ENCODE results near the gene KIF26B. TPM values are rescaled to one million over a fixed set of nuclear protein-coding genes. Genes with fewer than 3 reads are reported as not detected.
"Not testable (repeated sequence)": the region's sequence is repeated elsewhere in the genome, so short reads cannot be mapped to it uniquely, and the experiment has no call there.

KIF26B gene
- total RNA-seq, 1 donor from 2014 or later = 43.1 TPM

DNA sequence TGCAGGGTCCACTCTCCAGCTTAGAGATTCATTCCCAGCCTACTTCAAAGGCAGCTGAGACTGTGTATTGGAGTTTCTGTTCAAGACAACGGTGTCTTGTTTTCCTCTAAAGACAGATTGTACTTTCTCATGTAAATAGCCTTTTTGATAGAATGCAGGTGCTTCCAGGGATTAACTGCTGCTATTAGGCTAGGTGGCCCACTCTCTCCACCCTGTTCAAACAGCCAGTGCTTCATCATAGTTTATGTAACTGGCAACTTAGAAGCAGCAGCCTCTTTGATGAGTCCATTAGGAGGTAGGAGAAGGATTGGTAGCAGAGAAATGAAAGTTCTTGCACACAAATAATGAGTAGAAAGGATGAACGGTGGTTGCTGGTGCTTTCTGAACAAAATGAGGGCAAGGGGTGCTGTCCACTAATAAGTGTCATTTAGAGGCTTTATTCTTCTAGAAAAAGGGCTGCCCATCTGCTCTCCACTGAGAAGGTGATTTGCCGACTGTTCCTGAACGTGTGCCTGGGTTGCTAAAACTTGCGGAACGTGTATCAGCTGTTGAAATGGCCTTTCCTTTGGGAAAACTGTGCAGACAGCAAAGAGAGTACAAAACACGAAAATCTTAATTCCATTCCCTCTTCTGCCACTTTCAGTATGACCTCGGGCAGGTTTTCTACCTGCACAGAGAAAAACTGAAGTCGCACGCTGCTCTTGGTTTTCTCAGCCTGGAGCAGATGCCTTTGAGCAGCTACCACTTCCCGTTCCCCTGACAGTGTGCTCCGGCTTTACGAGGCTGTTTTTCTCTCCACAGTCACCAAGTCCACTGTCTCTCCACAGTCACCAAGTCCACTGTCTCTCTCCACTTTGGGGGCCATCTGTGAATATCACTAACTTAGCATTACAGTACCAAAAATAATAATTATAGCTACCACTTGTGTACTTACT is 228.9 kb downstream of the KIF26B start:
- DNase-seq (ENCODE audit: low spot score) = peak; percentile 34

DNA sequence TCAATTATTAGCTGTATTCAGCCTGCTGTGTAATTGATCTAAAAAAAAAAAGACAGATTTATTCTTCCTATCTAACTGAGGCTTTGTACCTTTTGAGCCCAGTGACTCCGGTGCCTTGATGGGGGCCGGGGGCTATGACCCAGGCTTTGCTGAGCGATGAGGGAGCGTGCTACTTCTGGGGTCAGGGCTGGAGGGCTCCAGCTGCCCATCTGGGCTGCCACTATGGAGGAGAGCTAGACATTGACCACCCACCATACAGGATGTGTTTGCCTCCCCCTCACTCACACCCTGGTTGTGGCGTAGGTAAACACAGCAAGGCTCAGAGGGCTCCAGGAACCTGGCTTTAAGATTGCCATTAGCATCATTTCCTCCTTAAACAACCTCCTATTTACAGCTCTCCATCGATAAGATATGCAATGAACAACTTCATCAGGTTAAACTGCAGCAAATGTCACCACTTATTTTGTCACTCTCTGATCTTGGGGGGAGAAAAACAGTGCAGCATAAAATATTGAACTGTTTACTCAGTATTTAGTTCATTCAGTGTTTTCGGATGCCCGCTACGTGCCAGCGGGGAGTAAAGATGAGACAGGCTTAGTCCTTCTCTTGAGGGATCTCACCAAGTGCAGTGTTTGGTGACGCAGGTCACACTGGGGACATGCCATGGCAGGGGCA is 231.6 kb downstream of the KIF26B start:
- DNase-seq (ENCODE audit: low spot score) = no peak

DNA sequence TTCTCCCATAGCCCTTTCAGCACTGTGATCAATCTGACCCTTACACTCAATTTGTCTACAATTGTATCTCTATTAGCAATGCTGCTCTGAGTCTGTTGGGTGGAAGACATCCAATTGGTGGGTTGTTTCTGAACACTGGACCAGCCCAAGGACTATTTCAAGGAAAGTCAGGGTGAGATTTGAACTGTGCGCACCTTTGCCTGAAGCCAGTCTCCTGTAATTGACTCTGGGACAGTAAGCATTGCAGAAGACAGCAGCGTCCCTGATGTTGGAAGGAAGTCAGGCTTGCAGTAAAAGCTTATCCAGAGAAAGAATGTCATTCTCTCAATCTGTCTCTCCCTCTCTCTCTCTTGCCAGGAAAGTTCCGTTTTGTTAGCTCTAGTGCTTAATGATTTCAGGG is 233.9 kb downstream of the KIF26B start:
- no peak for DNase-seq (ENCODE audit: low spot score)

DNA sequence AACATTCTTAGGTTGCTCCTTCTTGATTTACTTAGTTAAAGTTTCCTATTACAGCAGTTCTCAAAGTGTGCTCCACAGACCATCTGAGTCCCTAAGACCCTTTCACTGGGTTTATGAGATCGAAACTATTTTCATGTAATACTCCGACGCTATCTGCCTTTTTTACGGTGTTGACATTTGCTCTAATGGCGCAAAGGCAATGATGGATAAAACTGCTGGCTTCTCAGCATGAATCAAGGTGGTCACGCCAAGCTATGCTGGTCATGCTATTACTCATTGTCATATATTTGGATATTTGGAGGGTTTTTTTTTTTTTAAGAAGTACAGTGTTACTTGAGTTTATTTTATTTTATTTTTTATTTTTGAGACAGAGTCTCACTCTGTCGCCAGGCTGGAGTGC is 235.1 kb downstream of the KIF26B start:
- DNase-seq (ENCODE audit: low spot score) = no peak

DNA sequence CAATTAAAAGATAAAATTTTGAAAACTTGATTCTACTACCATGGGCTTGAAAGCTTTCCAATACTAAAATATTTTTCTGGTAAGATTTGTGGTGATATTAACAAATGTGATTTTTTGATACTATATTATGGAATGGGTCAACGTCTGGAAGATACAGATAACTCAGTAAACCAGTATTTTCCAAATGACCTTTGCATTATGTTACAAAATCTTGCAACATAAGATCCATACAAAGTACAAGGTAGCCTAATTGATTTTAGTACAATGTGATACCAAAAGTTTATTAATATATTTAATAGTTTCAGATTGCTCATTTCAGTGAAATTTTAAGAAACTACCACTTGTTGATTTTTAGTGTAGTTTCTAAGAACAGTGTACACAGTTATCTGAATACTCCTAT is 236.2 kb downstream of the KIF26B start:
- DNase-seq (ENCODE audit: low spot score) = no peak

DNA sequence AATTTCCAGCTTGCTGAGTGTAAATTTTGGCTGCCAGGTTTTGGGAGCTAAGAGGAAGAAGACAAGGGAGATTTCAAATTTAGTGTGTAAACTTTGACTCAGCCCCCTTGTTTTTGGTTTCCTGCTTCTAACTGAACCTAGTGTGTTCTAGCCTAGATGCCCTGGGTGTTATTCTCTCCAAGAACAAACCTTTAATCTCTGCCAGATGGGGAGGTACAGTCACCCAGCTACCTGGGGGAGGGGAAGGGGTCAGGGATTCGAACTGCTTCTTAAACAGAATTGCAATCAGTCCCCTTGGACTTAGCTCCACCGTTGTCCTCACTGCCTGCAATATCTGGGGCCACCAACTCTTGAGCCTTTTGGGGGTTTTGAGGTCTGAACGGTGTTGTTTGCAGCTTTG is 238.9 kb downstream of the KIF26B start:
- no peak for DNase-seq (ENCODE audit: low spot score)

DNA sequence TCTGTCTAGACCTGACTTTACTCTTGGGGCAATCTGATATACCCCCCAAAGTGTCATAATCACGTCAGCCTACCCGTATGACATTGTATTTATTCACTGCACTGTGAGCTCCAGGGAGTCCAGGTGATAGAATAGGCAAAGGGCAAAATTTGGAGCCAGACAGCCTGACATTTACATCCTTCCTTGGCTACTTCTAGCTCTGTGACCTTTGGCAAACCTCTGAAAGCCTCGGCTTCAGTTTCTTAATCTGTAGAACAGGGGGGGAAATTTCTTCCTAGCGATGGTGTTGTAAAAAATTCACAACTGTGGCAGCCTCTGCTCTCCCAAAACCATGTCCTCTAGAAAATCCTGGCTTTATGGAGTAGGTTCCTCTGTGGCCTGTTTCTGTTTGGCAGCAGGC is 240.9 kb downstream of the KIF26B start:
- DNase-seq (ENCODE audit: low spot score) = peak; percentile 53

DNA sequence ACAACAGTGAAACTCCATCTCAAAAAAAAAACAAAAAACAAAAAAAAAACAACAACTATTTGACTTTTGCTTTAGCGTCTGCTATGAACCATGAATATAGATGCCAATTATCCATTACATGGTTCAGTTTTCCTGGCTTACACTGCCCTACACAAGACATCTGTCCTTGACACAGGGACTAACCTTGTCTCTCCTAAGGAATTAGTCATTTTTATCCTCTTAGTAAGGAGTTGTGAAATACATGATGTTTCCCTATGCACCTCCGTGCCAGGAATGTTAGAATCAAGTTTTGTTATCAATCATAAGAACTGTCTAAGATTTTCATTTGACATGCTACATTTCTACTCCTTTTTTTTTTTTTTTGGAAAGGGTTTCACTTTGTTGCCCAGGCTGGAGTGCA is 241.8 kb downstream of the KIF26B start:
- no peak for DNase-seq (ENCODE audit: low spot score)

DNA sequence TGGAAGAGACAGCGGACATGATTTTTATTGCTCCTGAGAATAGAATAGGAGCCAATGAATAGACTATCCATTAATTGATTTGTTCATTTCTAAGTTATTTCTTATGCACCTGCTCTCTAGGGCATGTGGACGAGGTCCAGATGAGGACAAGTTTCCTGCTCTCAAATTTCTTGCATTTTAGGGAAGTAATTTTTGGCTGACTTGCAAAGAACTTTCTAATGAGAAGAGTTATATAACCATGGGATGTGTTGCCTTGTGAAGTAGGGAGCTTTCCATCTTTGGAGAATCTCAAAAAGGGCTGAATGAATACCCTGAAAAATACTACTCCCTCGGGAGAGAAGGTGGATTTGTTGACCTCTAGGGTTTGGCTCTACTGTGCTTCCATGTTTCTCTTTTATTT is 243.0 kb downstream of the KIF26B start:
- DNase-seq (ENCODE audit: low spot score) = no peak

DNA sequence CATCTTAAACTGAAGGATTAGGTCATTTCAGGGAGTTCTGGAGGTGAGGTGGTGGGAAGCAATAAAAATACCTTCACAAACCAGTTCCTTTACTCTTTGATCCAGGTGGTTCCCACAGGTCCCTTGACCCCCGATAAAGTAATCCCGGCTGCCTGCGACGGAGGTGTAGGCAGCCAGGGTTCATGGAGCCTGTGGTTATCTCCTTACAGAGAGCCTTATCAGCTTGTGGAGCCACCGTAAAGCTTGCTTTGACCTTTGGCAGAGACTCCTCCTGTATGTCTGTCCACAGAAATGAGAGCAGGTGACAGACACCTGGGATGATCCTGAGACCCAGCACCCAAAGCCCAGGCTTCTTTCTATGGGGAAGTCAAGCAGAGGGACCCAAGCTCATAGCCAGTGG is 243.4 kb downstream of the KIF26B start:
- no peak for DNase-seq (ENCODE audit: low spot score)

DNA sequence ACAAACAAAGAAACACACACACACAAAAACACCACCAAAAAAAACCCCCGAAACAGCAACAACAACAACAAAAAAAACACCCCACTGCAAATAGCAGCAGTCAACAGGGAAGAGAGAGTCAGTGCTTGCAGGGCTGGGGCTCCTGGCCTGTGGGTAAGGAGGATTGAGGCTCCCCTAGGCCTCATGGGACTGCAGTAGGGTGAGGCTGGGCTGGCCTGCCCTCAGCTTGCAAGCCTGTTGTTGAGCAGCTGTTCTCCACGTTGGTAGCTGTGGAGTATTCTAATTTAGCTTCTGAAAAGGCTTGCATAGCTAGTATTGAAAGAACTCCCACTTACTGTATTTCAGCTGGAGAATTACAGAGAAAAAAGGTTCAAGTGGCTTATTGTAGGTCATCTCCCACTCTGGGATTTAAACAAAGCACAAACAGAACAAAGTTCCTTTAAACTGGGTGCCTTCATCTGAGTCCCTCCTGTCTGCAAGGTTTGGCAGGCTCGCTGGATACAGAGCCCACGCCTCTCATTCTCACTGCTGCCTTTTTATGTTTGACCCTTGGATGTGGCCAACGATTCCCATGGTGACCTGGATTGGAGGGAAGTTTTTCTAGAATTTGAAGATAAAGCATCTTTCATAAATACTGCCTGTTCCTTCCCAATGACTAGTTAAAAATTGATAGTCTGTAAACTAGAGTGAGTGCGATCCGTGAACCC is 247.2 kb downstream of the KIF26B start:
- DNase-seq (ENCODE audit: low spot score) = no peak

DNA sequence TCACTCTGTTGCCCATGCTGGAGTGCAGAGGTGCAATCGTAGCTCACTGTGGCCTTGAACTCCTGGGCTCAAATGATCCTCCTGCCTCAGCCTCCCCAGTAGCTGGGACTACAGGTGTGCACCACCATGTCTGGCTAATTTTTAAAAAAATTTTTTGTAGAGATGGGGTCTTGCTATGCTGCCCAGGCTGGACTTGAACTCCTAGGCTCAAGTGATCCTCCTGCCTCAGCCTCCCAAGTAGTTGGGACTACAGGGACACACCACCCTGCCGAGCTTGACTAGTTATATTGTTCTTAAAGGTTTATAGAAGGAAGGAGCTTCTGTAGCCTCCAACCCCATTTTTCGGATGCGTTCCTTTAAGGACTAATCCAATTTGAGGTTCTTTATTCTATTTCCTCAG is 248.2 kb downstream of the KIF26B start:
- not testable (repeated sequence) for DNase-seq (ENCODE audit: low spot score)

DNA sequence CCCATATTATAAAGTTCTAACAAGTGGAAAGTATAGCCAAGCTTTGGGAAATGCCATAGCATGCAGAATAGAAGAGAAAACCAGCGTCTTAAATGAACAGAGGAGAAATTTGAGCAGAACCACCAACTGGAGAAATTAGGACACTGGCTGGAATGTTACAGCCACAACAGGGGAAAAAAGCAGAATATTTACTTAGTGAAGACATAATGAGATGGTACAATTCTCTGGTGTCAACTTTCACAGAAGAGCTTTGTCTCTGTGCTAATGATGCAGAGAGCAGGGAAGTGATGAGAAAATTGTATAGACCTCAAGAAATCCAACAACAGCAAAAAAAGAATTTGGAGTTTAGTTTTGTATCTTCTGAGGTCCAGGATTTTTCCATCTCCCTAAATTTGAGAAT is 249.7 kb downstream of the KIF26B start:
- no peak for DNase-seq (ENCODE audit: low spot score)

DNA sequence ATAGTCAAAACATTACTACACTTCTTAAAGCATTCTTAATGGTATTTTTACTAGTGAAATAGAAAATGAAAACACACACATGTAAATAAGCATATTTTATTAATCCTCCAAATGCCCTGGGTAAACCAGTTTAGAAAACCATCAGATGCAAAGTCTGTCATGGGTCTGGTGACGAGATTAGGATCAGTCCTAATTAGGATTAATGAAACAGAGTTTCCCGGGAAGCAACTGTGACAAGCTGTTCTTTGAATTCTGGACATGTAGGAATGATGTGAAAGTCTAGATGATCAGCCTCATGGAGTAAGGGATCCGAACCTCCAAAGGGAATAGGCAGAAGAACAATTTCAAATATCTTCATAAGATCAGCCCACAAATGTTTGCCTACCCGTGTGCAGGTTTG is 250.2 kb downstream of the KIF26B start:
- no peak for DNase-seq (ENCODE audit: low spot score)

DNA sequence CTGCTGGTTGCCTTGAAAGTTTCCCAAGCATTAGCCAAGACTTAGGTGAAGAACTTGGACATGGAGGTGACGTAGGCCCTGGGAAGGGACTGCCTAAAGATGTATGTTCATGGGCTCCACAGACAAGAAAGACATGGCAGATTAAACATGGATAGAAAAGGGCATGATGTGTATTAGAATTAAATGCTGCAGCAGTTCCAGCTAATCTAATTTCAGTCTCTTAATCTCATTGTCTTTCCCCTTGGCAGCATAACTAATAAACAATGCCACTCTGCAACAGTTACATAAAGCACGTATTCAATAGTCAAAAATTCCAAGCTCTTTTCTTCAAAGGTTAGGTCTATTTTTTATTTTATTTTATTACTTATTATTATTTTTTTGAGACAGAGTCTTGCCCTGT is 251.6 kb downstream of the KIF26B start:
- no peak for DNase-seq (ENCODE audit: low spot score)

DNA sequence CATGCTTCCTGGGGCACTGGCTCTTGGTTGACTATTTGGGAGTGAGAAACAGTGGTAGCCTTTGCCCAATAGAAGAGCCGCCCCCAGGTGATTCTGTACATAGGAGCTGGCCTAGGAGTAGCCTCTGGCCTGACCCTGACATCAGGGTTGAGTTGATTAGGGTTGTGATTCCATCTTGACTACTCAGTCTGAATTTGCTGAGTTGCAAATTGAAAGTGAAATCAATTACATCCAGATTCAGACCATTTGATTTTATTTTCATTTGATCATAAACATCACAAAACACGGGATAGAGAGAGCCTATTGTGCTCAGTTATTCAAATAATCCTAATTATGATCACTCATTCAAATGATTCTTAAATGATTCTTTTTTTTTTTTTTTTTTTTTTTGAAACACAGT is 253.2 kb downstream of the KIF26B start:
- DNase-seq (ENCODE audit: low spot score) = no peak

DNA sequence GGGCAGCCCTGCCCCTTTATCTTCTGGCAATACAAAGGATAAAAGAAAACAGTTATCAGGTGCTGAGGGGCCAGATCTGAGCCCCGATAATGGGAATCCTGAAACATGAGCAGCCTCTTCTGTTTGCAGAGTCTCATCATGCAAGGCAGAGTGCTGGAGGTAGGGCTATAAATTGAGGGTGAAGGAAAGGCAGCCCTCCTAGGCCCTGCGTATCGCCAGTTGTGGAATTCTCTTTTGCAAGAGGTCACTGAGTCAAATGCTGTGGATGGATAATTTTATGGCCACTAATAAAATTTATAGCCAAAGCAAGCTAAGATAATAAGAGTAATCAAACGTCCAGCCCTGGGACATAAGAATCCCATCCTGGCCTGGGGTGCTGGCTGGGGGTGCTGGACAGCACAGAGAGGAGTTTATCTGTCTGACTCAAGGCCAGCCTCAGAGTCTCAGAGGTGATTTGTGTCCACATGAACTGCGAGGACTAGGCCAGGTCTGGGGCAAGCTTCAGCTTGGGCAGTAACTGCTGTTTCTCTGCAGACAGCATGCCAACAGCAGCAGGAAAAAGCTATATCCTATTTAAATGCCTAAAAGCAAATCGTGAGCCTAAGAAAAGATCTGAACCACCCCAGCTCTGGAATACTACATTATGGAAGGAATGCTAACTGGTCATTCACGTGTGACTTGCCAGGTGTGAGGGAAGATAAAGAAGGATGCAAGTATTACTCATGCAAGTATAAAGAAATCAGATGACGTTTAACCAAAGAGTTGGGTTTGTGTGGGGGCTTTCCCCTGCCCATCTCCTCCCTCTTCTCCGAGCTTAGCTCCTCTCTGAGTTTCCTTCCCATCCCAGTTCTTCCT is 254.8 kb downstream of the KIF26B start:
- peak; percentile 71 for DNase-seq (ENCODE audit: low spot score)

DNA sequence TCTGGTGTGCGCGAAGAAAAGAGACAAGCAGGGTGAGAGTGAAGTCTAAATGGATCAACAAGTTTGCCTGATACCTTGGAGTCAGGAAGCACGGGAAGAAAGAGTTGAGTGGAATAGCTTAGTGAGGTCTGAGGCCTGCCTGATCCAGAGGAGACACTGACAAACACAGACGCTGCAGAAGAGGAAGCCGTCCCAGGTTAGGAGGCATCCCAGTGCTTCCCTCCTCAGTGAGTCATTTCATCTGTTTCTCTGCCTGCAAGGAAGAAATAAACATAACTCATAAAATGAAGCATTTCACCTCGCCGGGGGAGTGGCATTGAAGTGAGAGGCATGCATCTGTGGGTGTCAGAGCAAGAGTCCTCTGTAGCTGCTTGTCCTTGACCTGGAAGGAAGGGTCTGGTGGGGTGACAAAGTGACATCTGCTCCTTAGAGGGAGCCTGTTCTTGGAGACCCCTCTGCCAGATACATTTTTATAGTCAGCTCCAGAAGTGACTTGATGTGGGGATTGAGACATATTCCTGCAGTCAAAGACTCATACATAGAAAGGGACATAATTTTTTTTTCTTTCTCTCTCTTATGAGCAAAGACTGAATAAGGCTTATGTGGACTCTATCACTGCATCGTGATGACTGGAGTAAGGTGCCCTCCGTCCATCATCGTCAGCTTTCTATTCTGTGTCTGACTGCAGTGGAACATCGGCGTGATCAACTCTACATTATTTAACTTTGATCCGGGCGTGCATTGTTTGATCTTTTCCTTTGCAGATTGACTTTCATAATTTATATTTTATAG is 256.7 kb downstream of the KIF26B start:
- peak; percentile 72 for DNase-seq (ENCODE audit: low spot score)

DNA sequence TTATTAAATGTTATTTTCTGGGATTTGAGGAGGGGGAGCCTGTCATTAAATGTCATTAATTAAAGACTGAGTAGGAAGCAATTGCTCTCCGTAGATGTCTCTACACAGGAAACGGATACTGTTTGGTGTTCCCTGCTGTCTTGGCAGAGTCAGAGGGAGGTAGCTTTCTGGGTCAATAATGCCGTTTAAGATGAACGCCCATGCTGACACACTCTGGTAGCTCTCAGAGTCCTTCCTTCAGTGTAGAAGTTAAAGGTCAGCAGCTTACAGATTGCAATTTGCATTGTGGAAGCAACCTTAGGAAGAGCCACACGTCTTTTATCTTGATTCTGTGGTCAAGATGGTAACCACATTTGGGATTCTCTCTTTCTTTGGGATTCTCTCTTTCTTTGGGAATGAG is 257.5 kb downstream of the KIF26B start:
- DNase-seq (ENCODE audit: low spot score) = no peak

DNA sequence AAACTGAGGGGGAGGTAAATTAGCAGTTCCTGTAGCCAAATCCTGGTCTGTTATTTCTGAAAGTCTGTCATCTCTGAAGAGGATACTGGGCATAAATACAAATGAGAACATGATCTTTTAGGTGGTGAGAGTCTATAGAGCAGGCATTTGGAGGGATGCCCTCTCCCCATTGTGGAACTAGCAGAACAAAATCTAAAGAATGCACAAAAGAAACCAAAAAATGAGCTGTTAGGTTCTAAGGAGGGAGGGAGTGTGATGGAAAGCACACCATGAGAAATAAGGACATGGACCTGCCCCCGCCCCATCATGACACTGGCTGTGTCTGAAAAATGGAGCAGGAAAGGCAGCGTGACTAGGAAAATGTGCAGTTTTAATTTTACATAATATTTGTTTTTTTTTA is 262.0 kb downstream of the KIF26B start:
- DNase-seq (ENCODE audit: low spot score) = no peak

DNA sequence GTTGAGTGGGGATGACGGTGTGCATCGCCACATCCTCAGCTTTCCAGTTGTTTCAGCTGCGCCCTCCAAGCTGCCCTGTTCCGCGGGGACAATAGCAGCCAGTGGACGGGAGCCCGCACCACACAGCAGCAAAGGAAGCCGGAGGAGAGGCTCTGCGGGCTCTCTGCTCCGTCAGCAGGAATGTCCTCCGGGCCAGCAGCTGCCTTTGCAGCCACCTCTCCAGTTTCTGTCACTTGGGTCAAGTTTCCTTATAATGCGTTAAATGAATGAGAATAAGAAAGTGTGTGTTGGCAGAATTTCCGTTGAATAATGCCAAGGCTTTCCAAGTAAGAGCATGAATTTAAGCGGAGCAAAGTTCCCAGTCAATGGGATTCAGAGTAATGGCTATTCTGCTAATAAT is 263.3 kb downstream of the KIF26B start:
- DNase-seq (ENCODE audit: low spot score) = no peak
